ENCODE results near the gene CIB4. TPM values are rescaled to one million over a fixed set of nuclear protein-coding genes. Genes with fewer than 3 reads are reported as not detected.

The CIB4 gene
- total RNA-seq, 1 donor from 2014 or later: not detected

DNA sequence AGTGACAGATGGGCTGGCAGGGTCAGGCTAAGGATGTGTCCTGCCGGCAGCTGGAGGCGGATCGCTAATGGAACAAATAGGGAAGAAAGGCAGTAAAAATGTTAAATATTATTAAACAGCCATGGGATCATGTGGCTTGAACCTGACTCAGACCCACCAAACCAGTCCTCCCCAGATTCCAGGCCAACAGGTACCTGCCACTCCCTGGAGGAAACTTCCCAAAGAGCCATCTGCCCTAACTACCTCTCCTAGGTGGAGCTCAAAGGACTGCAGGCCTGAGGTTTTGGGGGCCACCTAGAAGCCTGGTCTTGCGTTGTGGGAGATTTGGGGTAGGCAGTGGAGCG is 34.3 kb downstream of the CIB4 start:
- DNase-seq: no peak

DNA sequence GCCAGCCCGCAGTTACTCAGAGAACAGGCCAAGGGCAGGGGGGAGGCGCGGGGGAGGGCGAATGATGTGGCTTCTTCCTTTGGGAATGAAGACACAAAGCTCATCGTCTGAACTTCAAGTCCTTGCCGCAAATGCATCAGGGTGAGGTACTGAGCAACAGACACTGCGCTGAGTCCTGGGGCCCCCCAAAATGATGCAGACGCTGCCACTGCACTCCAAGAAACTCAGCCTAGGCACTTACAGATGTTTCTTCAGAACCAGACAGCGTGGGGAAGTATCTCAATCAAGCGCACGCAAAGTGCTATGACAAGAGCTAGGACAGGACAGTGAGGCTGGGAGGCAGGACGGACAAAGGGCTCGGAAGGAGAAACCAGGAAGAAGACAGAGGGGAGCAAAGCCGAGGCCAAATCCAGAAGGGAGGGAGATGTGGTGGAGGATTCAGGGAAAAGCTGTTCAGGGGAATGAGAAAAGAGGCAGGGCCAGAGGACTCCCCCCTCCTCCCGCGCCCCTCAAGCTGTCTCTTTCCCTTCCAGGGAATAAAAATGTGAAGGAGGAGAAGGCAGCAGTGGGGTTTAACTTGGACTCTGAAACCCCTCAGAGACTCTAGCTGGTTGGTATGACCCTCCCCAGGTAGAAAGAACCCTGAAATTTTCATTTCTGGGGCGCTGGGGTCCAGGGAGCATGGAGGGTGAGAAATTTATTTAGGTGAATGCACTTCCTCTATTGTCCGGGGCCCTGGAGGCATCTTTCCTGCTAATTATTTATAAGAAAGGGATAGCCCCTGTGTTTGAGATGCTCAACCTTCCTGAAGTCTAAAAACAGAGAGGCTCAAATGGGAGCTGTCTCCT is 34.9 kb downstream of the CIB4 start:
- no peak for DNase-seq

GRCh38 chr2:26605195-26605998 is 35.8 kb downstream of the CIB4 start:
- DNase-seq: no peak

DNA sequence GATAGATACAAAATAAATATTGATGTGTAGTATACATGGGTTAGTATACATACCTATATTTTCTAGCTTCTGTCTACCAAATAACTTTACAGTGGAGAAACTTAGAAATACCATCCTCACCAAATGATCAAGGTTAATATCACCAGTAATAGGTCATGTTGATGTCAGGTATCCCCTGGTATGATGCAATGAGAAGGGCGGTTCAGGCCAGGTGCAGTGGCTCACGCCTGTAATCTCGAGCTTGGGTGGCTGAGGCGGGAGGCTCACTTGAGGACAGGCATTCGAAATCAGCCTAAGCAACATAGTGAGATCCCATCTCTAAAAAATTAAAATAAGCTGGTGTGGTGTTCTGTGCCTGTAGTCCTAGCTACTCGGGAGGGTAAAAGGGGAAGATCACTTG is 38.6 kb downstream of the CIB4 start:
- no peak for DNase-seq

- no peak for DNase-seq
Measured at GRCh38 chr2:26599387-26599786, 41.8 kb downstream of the CIB4 start.

DNA sequence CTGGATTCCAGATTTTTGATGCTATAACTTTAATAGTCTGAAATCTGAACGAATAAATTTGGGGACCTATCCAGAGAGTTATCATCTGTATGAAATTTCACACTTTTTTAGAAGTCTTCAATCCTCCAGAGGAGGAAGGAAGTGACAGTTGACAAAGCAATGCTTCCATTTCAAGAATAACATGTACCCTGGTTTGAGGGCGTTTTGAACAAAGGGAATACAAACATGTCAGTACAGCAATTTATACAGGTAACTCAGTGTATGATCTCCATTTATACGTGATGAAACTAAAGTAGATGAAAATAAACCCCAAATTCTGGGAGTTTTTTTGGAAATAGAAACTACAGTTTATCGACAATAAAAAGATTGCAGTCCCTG is 42.2 kb downstream of the CIB4 start:
- no peak for DNase-seq

GRCh38 chr2:26598336-26598995 is 42.7 kb downstream of the CIB4 start:
- no peak for DNase-seq

DNA sequence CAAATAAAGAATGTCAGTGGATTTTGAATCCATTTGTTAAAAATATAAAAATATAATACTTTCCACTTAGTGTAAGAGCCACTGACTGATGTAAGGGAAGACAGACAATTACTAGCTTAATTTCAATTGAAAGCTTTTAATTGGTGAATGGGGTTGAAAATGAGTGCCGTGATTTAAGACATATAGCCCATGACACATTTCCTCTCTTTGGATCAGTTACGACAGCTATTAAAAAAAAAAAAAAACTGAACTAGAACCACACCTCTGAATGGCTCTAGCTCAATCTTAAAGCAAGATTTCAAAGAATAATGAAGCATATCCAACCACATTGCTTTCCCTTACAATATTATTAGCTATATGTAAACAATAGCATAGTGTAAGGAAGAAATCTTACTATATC is 44.0 kb downstream of the CIB4 start:
- no peak for DNase-seq

DNA sequence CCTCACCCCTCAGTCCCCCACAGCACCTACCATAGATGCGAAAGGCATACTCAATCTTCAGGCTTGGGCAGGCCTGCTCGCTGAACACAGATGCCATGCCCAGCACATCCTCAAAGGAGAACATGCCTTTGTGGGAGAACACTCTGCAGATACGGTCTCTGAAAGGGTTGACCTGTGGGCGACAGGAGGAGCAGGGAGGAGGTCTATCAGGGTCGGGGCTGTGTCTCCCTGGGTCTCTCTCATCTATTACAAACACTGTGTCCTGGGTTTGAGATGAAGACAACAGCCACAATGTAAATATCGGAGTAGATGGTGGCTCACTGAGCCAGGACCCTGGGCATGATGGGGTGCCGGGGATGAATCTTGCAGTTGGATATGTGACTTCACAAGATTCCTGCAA is 46.0 kb downstream of the CIB4 start:
- no peak for DNase-seq

- no peak for DNase-seq
Measured at GRCh38 chr2:26591619-26592505, 49.3 kb downstream of the CIB4 start.

GRCh38 chr2:26590980-26591618 is 50.1 kb downstream of the CIB4 start:
- DNase-seq: no peak

DNA sequence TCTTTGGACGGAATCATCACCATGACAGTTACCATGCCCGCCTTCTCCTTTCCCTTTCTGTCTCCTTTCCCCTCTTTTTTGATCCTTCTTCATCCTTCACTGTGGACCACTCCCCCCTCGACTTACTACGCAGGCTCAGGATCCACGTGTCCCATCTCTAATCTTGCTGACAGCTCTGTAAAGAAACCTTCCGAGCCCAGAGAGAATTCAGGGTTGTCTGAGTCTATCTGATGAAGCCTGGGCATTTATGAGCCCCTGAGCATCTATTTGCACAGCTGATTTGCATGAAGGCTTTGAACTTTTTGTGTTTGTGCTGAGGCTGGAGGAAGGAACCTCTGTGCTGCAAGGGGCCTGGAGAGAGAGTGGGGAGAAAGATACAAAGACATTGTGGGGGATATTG is 50.7 kb downstream of the CIB4 start:
- no peak for DNase-seq

GRCh38 chr2:26588576-26588975 is 52.6 kb downstream of the CIB4 start:
- no peak for DNase-seq

GRCh38 chr2:26587994-26588393 is 53.2 kb downstream of the CIB4 start:
- DNase-seq: no peak

DNA sequence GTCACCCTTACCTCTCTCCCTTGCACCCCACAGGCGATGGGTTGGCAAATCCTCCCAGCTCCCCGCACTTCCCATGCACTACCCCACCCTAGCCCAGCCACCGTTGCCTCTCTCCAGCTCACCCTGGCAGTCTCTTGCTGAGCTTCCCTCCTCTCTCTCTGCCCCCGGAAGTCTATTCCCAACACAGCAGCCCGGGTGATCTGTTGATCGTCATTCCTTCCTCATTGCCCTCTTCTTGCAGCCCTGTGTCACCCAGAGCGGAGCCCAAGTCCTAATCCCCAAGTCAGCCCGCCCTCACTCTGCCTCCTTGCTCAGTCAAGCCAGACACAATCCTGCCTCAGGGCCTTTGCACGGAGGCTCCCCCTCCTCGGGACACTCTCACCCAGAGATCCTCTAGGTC is 55.2 kb downstream of the CIB4 start:
- DNase-seq: no peak

DNA sequence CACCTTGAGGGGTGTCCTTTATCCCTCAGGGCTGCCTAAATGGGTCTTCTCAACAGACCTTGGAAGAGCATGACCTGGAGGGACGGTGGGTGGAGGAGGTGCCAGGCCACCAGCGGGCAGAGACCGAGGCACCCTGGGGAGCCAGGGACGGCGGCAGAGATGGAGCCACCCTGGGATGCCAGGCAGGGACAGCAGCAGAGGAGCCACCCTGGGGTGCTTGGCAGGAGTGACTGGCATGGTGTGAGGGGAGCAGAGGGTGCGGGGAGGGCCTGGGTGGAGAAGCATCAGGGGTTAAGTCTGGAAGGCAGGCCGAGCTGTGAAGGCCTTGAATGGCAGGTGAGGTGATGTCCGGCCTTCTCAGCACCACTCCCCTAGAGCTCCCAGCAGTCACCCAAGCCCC is 56.1 kb downstream of the CIB4 start:
- no peak for DNase-seq

DNA sequence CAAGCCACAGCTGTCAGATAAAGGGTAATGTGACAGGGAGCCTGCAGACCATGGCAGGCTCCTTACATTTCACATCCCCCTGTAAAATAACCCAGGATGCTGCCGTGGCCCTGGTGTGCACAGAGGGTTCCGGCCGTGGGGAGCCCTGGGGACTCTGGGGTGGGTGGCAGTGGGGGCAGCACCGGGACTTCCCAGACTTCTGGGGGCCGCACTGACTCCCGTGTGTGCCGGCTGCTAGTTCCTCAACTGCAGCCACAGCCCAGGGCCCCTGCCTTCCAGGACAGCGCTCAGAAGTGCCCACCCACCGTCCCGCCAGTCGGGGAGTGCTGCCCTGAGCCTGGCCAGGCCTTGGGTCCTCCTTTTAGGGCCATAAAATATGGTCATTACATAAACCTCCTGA is 56.5 kb downstream of the CIB4 start:
- DNase-seq: no peak

GRCh38 chr2:26584191-26584590 is 57.0 kb downstream of the CIB4 start:
- no peak for DNase-seq

- DNase-seq: no peak
Measured at GRCh38 chr2:26583381-26583911, 57.7 kb downstream of the CIB4 start.

DNA sequence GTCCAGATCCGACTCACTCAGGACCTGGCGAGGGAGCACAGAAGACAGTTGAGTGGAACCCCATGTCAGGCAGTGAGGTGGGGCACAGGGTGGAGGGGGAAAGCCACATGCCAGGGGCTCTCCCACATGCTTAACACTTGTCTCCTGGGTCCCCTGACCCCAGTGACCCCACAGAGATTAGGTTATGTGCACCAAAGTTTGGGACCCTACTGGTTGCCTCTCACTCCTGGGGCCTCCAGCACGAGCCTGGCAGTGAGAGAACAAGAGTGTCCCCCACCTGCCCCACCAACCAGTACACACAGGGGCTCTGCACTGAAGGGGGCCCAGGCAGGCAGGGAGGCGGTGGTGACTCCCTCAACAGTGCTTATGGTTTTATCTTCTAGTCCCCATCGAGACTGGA is 58.3 kb downstream of the CIB4 start:
- no peak for DNase-seq
